Heart left ventricle (tissue), 13 donors: Measurements from ENCODE around the gene LPP.

Source experiments
- CTCF ChIP-seq, 12 donors: fragments of 200-600 bp; sonication (generic) in 4 of 12; IDR thresholded peaks; one replicate each; pipeline versions ENCODE4 v1.5.0 to v1.8.0; 2018 to 2022; ENCODE audit warnings: antibody characterized with exemption in 12 of 12, mild to moderate bottlenecking in 5 of 12
- POLR2A ChIP-seq, 2 donors: fragments of 450-650 bp; IDR thresholded peaks; one replicate each; pipeline ENCODE4 v1.6.1; 2017; ENCODE audit warnings: antibody characterized with exemption in 2 of 2, mild to moderate bottlenecking in 2 of 2, moderate library complexity in 2 of 2
- donor health status: ischemic (EF 13 %, LVEDD 7.1; RV severe dilation, severe dysfunction).
- donor health status: DM: no; HTN: yes; CAD: no.
- donor health status: DM: no; HTN: no; CAD: no.
- donor health status: ischemic (EF 25% LVEDD 6.9; RV normal size, moderate dysfunction).
- donor health status: ischemic (EF 25% LVEDD 5.7; RV mildly dilated, moderate dysfunction).
- donor health status: ischemic (EF 35%, LVEDD 5.7; RV mildly dilated, moderate dysfunction).
- donor health status: nonischemic (EF 11% LVEDD 7.7; RV severe dilation, severe dysfunction).
- donor health status: DM: yes; HTN: yes; CAD: no.
- donor health status: PGD.
- donor health status: ischemic (EF 29% LVEDD 5.4; RV normal size, mild dysfunction).
- donor health status: nonischemic (EF 23%, LVEDD 6.1; RV moderate dilation, normal function).

GRCh38 chr3:188659449-188660090 lies 505.6 kb downstream of the LPP start:
- TF ChIP-seq CTCF (IDR thresholded peaks at IDR 0.05) (no peak), POLR2A (IDR thresholded peaks at IDR 0.05) (no peak)
